AG09319 (cell line): ENCODE data around the gene ENOX2.
"Not testable (repeated sequence)": the region's sequence is repeated elsewhere in the genome, so short reads cannot be mapped to it uniquely, and the experiment has no call there.

Experiments
- DNase-seq: peaks from one replicate; pipeline ENCODE4 v3.0.0-alpha.2; 2010; ENCODE audit warnings: low read depth; ENCODE audit errors: extremely low read depth
- TF ChIP-seq, protein P1 (sequence below): IDR thresholded peaks from 2 replicates; pipeline ENCODE4 v1.5.1; 2011; ENCODE audit warnings: low read depth, mild to moderate bottlenecking, inconsistent platforms, low read length, moderate library complexity

The ENOX2 gene

DNA sequence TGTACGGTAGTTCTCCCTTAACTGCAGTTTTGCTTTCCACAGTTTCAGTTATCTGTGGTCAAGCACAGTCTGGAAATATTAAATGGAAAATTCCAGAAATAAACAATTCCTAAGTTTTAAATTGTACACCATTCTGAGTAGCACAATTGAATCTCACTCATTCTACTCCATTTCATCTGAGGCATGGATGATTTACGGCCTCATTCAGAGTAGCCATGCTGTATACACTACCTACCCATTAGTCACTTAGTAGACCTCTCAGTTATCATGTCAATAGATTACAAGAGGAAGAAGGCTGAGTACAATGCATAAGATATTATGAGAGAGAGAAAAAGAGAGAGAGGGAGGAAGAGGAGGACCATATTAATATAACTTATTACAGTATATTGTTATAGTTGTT is 77.5 kb downstream of the ENOX2 start:
- no peak for DNase-seq
- TF ChIP-seq, protein P1, sequence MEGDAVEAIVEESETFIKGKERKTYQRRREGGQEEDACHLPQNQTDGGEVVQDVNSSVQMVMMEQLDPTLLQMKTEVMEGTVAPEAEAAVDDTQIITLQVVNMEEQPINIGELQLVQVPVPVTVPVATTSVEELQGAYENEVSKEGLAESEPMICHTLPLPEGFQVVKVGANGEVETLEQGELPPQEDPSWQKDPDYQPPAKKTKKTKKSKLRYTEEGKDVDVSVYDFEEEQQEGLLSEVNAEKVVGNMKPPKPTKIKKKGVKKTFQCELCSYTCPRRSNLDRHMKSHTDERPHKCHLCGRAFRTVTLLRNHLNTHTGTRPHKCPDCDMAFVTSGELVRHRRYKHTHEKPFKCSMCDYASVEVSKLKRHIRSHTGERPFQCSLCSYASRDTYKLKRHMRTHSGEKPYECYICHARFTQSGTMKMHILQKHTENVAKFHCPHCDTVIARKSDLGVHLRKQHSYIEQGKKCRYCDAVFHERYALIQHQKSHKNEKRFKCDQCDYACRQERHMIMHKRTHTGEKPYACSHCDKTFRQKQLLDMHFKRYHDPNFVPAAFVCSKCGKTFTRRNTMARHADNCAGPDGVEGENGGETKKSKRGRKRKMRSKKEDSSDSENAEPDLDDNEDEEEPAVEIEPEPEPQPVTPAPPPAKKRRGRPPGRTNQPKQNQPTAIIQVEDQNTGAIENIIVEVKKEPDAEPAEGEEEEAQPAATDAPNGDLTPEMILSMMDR = no peak

DNA sequence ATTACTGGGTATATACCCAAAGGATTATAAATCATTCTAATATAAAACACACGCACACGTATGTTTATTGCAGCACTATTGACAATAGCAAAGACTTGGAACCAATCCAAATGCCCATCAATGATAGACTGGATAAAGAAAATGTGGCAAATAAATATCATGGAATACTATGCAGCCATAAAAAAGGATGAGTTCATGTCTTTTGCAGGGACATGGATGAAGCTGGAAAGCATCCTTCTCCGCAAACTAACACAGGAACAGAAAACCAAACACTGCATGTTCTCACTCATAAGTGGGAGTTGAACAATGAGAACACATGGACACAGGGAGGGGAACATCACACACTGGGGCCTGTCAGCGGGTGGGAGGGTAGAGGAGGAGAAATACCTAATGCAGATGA is 83.6 kb downstream of the ENOX2 start:
- DNase-seq = not testable (repeated sequence)

DNA sequence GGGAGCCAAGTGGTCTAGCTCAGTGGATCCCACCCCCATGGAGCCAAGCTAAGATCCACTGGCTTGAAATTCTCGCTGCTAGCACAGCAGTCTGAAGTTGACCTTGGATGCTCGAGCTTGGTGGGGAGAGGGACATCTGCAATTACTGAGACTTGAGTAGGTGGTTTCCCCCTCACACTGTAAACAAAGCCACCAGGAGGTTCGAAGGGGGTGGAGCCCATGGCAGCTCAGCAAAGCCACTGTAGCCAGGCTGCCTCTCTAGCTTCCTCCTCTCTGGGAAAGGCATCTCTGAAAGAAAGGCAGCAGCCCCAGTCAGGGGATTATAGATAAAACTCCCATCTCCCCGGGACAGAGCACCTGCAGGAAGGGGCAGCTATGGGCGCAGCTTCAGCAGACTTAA is 89.1 kb downstream of the ENOX2 start:
- DNase-seq = not testable (repeated sequence)

DNA sequence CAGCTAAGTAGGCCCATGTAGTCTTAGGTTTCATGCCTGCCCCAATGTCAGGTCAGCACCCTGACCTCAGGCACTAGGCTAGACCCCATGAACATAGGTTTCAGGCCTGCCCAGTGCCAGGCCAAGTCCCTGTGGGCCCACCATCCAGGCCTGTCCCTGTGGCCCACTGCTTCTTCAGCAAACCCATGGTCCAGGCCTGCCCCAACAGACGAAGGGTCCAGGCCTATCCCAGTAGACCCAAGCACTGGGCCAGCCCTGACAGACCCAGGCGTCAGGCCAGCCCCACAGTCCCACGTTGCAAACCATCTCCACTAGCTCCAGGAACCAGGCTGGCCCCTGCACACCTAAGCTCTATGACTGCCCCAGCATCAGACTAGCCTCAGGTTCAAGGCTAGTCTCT is 92.4 kb downstream of the ENOX2 start:
- TF ChIP-seq, protein P1 = no peak
- no peak for DNase-seq

DNA sequence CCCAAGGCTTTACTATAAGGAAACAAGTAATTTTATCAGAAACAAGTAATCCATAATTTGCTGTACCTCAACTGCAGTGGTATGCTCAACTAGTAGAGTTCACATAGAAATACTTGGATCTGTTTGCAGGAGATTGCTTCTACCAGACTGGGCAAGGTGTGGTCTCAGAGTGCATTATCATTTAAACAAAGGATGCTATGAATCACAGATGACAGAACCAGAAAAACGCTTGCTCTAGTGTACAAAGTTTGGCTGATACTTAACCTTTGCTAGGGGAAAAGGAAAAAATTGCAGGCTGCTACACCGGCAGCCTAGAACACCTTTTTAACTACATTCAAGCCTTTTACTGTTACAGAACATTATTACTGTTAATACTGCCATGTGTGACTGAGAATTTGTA is 97.1 kb downstream of the ENOX2 start:
- DNase-seq = no peak
- TF ChIP-seq, protein P1 = no peak

DNA sequence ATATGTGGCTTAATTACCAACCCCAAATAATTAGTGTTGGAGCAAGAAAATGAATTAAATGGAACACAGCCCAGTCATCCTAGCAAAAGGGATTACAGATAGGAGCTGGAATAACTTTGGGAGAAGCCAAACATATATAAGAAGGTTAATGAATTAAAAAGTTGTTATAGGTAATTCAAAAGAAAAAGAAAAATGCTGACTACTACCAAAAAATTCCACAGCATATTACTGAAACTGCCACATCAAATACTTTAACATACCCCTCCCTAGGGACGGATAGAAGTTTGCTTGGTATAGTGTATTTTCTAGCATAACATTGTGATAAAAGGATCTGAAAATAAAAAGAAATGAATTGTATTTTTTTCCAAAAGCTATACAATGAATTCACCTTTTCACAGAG is 99.5 kb downstream of the ENOX2 start:
- DNase-seq = no peak
- TF ChIP-seq, protein P1 = no peak

DNA sequence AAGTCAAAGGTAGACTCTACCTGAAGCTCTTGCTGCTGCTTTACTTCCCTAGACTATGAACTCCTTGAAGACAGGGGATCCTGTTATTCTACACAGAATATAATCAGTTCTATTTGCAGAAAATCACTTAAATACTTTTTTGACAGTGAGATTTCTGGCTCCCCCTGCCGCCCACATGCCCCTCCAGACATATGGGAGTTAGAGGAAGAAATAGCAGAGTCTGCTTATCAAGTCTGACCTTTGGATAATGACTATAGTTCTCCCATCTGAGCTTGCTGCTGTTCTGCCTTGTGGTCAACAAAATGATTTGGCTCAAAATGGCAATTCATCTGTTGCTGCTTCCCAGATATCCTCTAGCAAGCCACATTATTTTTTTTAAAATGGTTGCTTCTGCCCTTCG is 101.1 kb downstream of the ENOX2 start:
- TF ChIP-seq, protein P1 = no peak
- no peak for DNase-seq

DNA sequence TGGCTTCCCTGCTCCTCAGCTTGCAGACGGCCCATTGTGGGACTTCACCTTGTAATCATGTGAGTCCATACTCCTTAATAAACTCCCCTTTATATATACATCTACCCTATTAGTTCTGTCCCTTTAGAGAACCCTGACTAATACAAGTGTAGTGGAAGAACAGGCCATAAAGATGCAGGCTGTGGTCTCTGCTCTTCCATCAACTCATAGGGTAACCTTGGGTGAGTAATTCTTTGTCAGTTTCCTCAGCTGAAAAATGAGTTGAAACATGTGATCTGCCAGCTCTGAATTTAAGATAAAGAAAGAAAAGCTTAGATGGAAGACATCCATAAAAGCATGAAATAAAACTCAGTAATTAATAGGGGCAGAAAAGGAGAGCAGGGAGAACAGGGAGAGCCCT is 103.6 kb downstream of the ENOX2 start:
- no peak for DNase-seq
- TF ChIP-seq, protein P1 = no peak

DNA sequence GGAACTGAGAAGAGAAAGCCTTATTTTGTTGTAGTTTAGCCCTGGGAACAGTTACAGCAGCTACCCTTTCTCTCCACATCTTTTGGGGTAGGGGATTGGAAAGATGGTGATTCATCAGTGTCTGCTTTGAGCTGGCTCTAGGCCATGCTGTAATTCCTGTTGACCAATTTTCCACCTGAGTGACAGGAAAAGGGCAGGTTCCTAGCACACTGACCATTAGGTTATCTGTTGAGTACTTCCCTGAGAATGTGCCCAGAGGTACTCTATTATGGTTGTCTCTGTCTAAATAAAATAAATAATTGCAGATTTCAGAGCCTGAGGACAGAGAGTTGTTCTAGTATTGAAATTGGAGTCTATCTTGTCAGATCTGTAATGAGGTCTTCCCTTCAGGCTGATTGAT is 109.0 kb downstream of the ENOX2 start:
- no peak for DNase-seq
- TF ChIP-seq, protein P1 = no peak

DNA sequence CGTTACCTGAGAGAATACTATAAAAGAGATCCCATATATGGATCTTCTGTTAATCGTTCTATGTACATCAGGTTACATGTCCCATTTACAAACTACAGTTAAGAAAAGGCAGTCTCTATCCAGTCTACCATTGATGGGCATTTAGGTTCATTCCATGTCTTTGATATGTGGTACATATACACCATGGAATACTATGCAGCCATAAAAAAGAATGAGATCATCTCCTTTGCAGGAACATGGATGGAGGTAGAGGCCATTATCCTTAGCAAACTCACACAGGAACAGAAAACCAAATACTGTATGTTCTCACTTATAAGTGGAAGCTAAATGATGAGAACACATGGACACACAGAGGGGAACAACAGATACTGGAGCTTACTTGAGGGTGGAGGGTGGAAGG is 111.1 kb downstream of the ENOX2 start:
- DNase-seq = not testable (repeated sequence)
